Uterus (tissue), 4 donors: ENCODE results near the gene PPM1F. TPM values are rescaled to one million over a fixed set of nuclear protein-coding genes. Genes with fewer than 3 reads are reported as not detected.

Experiments
- DNase-seq, 2 donors: peaks; one replicate each; pipeline ENCODE4 v3.0.0-alpha.2; 2019 to 2020
- H3K27ac ChIP-seq, 2 donors: fragments of 200-600 bp; sonication (generic); 1 replicate in 1 of 2; 2 replicates in 1 of 2; pipeline ENCODE4 v1.5.1; 2016 to 2018
- H3K27me3 ChIP-seq, 2 donors: fragments of 200-600 bp; sonication (generic); one replicate each; pipeline ENCODE4 v1.5.1; 2018 to 2019; ENCODE audit warnings: control low read depth in 1 of 2
- H3K36me3 ChIP-seq, 2 donors: fragments of 200-600 bp; sonication (generic); one replicate each; pipeline ENCODE4 v1.5.1; 2019; ENCODE audit warnings: control low read depth in 1 of 2
- H3K4me1 ChIP-seq, 2 donors: fragments of 200-600 bp; sonication (generic); one replicate each; pipeline ENCODE4 v1.5.1; 2018 to 2019; ENCODE audit warnings: control low read depth in 1 of 2
- H3K4me3 ChIP-seq, 2 donors: fragments of 200-600 bp; sonication (generic); 1 replicate in 1 of 2; 2 replicates in 1 of 2; pipeline ENCODE4 v1.5.1; 2018 to 2019; ENCODE audit warnings: mild to moderate bottlenecking in 1 of 2
- H3K9me3 ChIP-seq, 2 donors: fragments of 200-600 bp; sonication (generic); one replicate each; pipeline ENCODE4 v1.5.1; 2019; ENCODE audit warnings: control low read depth in 1 of 2
- POLR2A ChIP-seq, 2 donors: fragments of 450-650 bp; IDR thresholded peaks; one replicate each; pipeline ENCODE4 v1.6.1; 2016; ENCODE audit warnings: antibody characterized with exemption in 2 of 2, mild to moderate bottlenecking in 1 of 2, moderate library complexity in 1 of 2
- intact Hi-C: fragments of 100-400 bp; cut with DNase I; formaldehyde crosslinking; loops from one replicate; pipeline ENCODE4 v1.15.1; 2023; ENCODE audit warnings: low total_unique reads
- total RNA-seq, 4 donors: library from RNA; depleted of rRNA in 3 of 4; stranded (reverse); fragments of >200 nt in 3 of 4; gene quantifications; one replicate each; pipeline versions ENCODE4 v1.1.0 to v1.2.4, GENCODE V29; 2014 to 2023
- TF ChIP-seq, protein P1 (sequence below), 4 experiments: fragments of 200-600 bp in 2 of 4; fragments of 450-650 bp in 2 of 4; sonication (generic) in 2 of 4; IDR thresholded peaks; one replicate each; pipeline ENCODE4 v1.5.1; 2016 to 2019; ENCODE audit warnings: antibody characterized with exemption in 4 of 4, mild to moderate bottlenecking in 2 of 4, moderate library complexity in 1 of 4
- donor health status: DM: yes; HTN: yes; CAD: no.

PPM1F gene
- total RNA-seq, 4 donors from 2014 or later: 16.2 to 67.3 (median 48.8) TPM

DNA sequence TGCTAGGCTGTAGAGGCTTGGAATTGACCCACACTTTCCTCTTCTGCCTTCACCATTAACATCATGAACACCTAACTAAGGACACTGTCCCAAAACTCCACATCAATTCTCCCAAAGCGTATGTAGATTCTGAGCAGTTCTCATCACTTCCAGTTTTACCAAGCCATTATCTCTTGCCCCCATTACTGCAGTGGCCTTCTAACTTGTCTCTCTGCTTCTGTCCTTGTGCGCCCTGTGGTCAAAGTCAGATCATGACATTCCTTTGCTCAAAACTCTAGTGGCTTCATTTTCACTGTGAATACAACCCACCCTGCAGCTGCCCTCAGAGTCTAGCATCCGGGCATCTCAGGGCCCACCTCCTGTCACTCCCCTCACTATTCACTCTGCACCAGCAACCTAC lies 43.0 kb upstream of the PPM1F start:
- H3K9me3 ChIP-seq: no peaks in the 10 kb centered on the region
- no peaks in the 10 kb centered on the region for H3K4me1 ChIP-seq
- DNase-seq: no peak
- intact Hi-C loops: no loop called here
- TF ChIP-seq, protein P1, sequence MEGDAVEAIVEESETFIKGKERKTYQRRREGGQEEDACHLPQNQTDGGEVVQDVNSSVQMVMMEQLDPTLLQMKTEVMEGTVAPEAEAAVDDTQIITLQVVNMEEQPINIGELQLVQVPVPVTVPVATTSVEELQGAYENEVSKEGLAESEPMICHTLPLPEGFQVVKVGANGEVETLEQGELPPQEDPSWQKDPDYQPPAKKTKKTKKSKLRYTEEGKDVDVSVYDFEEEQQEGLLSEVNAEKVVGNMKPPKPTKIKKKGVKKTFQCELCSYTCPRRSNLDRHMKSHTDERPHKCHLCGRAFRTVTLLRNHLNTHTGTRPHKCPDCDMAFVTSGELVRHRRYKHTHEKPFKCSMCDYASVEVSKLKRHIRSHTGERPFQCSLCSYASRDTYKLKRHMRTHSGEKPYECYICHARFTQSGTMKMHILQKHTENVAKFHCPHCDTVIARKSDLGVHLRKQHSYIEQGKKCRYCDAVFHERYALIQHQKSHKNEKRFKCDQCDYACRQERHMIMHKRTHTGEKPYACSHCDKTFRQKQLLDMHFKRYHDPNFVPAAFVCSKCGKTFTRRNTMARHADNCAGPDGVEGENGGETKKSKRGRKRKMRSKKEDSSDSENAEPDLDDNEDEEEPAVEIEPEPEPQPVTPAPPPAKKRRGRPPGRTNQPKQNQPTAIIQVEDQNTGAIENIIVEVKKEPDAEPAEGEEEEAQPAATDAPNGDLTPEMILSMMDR (IDR thresholded peaks at IDR 0.05): no peak
- H3K36me3 ChIP-seq: no peaks in the 10 kb centered on the region
- H3K27me3 ChIP-seq: no peaks in the 10 kb centered on the region
- no peak overlapping the region for H3K4me3 ChIP-seq
- H3K27ac ChIP-seq: no peak overlapping the region

DNA sequence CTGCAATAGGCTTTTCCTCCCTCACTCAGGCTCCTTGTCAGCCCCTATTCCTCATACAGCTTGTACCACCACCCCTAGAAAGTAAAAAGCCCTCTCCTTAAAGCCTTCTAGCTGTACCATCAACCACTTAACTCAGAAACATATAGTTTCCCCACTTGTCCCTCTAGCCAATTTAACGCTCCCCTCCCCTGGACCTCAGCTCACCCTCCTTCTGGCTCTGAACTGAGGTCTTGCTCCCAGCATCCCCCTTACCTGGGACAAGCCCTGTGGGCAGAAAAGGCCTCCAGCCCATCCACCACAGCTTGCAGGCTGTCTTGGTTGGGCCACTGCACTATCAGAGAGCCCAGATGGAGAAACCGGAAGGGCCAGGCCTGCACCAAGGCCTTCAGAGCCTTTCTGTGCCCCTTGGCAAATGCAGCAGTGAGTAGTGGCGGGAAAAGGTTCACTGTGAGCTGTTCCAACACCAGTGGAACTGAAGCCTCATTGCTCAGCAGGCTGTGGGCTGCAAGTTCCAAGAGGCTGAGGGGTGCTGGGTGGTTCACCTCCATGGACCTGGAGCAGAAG lies 42.3 kb upstream of the PPM1F start:
- Histone ChIP-seq H3K36me3 (no peaks in the 10 kb centered on the region), H3K27me3 (no peaks in the 10 kb centered on the region), H3K4me3 (no peak overlapping the region), H3K9me3 (no peaks in the 10 kb centered on the region), H3K27ac (no peak overlapping the region), H3K4me1 (no peaks in the 10 kb centered on the region)
- TF ChIP-seq, protein P1 (IDR thresholded peaks at IDR 0.05): no peak
- no peak for TF ChIP-seq POLR2A (IDR thresholded peaks at IDR 0.05)
- DNase-seq: no peak
- intact Hi-C loops: no loop called here

DNA sequence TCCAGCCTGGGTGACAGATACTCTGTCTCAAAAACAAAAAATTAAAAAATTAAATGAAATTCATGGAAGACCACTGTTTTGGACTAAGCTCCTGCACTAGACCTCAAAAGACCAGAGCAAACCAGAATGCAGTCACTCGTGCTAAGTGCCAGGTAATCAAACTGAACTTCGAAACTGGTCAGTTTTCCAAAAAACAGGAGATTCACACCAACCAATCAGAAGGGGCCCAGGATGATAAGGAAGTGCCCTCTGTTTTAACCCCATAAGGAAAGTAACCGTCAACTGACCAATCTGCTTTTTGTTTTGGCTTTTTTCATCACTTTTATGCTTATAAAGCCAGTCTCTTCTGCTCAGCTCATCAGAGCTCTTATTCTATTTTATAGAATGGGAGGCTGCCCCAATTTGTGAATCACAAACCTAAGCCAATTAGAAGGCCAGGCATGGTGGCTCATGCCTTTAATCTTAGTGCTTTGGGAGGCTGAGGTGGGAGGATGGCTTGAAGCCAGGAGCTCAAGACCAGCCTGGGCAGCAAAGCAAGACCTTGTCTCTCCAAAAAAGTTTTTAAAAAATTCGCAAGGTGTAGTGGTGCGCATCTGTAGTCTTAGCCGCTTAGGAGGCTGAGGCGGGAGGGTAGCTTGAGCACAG lies 40.1 kb upstream of the PPM1F start:
- no peak overlapping the region for H3K4me3 ChIP-seq
- H3K36me3 ChIP-seq: no peaks in the 10 kb centered on the region
- H3K27me3 ChIP-seq: no peaks in the 10 kb centered on the region
- no peaks in the 10 kb centered on the region for H3K9me3 ChIP-seq
- H3K27ac ChIP-seq: no peak overlapping the region
- intact Hi-C loops: no loop called here
- TF ChIP-seq, protein P1 (IDR thresholded peaks at IDR 0.05): no peak
- no peak for TF ChIP-seq POLR2A (IDR thresholded peaks at IDR 0.05)
- no peak for DNase-seq
- H3K4me1 ChIP-seq: no peaks in the 10 kb centered on the region

DNA sequence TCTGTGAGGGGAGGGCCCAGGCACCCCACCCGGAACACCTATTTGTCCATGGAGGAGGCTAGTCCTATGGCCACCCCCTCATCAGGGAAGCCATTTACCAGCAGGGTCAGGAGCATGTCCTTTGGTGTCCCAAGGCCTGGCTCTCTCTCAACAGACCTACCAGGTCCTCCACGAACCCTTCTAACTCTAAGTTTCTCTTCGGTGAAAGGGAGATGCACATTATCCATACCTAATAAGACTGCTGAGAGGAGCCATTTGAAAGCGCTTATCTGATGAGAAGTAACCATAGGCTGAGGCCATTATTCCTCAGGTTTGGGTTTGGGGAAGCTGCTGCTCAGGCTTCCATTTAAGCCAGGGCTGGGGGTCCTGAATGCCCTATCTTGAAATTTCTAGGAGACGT lies 39.1 kb upstream of the PPM1F start:
- TF ChIP-seq, protein P1 (IDR thresholded peaks at IDR 0.05): no peak
- TF ChIP-seq POLR2A (IDR thresholded peaks at IDR 0.05): no peak
- H3K36me3 ChIP-seq: no peaks in the 10 kb centered on the region
- no peaks in the 10 kb centered on the region for H3K4me1 ChIP-seq
- no peaks in the 10 kb centered on the region for H3K27me3 ChIP-seq
- H3K9me3 ChIP-seq: no peaks in the 10 kb centered on the region
- no peak overlapping the region for H3K4me3 ChIP-seq
- DNase-seq: no peak
- H3K27ac ChIP-seq: no peak overlapping the region
- intact Hi-C loops: no loop called here

DNA sequence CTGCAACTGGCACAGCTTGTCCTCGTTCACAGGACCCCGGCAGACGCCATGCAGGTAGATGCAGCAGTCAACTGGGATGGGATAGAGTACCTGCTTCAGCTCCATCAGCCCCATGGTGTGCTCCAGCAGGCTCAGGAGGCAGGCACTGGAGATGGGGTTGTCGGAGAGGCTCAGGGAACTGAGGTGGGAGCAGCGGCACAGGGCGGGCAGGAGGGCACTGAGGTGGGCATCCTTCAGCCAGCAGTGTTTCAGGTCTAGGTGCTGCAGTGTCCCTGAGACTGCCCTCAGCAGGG lies 38.6 kb upstream of the PPM1F start:
- H3K4me1 ChIP-seq: no peaks in the 10 kb centered on the region
- no peaks in the 10 kb centered on the region for H3K36me3 ChIP-seq
- intact Hi-C loops: no loop called here
- H3K27me3 ChIP-seq: no peaks in the 10 kb centered on the region
- H3K4me3 ChIP-seq: no peak overlapping the region
- TF ChIP-seq POLR2A (IDR thresholded peaks at IDR 0.05): no peak
- TF ChIP-seq, protein P1 (IDR thresholded peaks at IDR 0.05): no peak
- H3K9me3 ChIP-seq: no peaks in the 10 kb centered on the region
- no peak for DNase-seq
- no peak overlapping the region for H3K27ac ChIP-seq
